ENCODE results near the gene TSEN2.
A peak's percentile ranks its signal among the peaks of the same experiment; 100 is the strongest.
"Not testable (repeated sequence)": the region's sequence is repeated elsewhere in the genome, so short reads cannot be mapped to it uniquely, and the experiment has no call there.

TSEN2 gene

GRCh38 chr3:12476238-12476897, 7.9 kb upstream of the TSEN2 start:
- H3K36me3 ChIP-seq (ENCODE audit: control insufficient read depth, insufficient read depth, low read length, severe bottlenecking), result no peaks in the 10 kb centered on the region
- H3K9me3 ChIP-seq (ENCODE audit: control insufficient read depth, low read length), result no peaks in the 10 kb centered on the region
- peak; percentile 56 for DNase-seq (ENCODE audit: low read depth)
- H3K27me3 ChIP-seq (replicated peaks; ENCODE audit: control insufficient read depth, insufficient read depth, low read length), result no peaks in the 10 kb centered on the region
- no peak overlapping the region for H3K4me3 ChIP-seq (ENCODE audit: low read length)
- peak overlapping the region; percentile 62 for H3K9ac ChIP-seq (ENCODE audit: low read length)
- peaks cover 35% of the 10 kb centered on the region for H3K4me1 ChIP-seq (ENCODE audit: control insufficient read depth, insufficient read depth, low read length)

- DNase-seq (ENCODE audit: low read depth), result no peak
- Histone ChIP-seq H3K36me3 (ENCODE audit: control insufficient read depth, insufficient read depth, low read length, severe bottlenecking) (no peaks in the 10 kb centered on the region), H3K9me3 (ENCODE audit: control insufficient read depth, low read length) (no peaks in the 10 kb centered on the region), H3K4me3 (ENCODE audit: low read length) (no peak overlapping the region), H3K4me1 (ENCODE audit: control insufficient read depth, insufficient read depth, low read length) (peaks cover 35% of the 10 kb centered on the region), H3K27me3 (replicated peaks; ENCODE audit: control insufficient read depth, insufficient read depth, low read length) (no peaks in the 10 kb centered on the region), H3K9ac (ENCODE audit: low read length) (no peak overlapping the region)
These were observed 7.0 kb upstream of the TSEN2 start for GRCh38 chr3:12477256-12477655.

- Histone ChIP-seq H3K9ac (ENCODE audit: low read length) (peak overlapping the region; percentile 13), H3K36me3 (ENCODE audit: control insufficient read depth, insufficient read depth, low read length, severe bottlenecking) (no peaks in the 10 kb centered on the region), H3K9me3 (ENCODE audit: control insufficient read depth, low read length) (no peaks in the 10 kb centered on the region), H3K27me3 (replicated peaks; ENCODE audit: control insufficient read depth, insufficient read depth, low read length) (no peaks in the 10 kb centered on the region), H3K4me1 (ENCODE audit: control insufficient read depth, insufficient read depth, low read length) (peaks cover 34% of the 10 kb centered on the region), H3K4me3 (ENCODE audit: low read length) (no peak overlapping the region)
- no peak for DNase-seq (ENCODE audit: low read depth)
These were observed 6.0 kb upstream of the TSEN2 start for GRCh38 chr3:12478326-12478725.

GRCh38 chr3:12479198-12479597, 5.1 kb upstream of the TSEN2 start:
- H3K4me3 ChIP-seq (ENCODE audit: low read length); H3K36me3 ChIP-seq (ENCODE audit: control insufficient read depth, insufficient read depth, low read length, severe bottlenecking); H3K9me3 ChIP-seq (ENCODE audit: control insufficient read depth, low read length); DNase-seq (ENCODE audit: low read depth); H3K27me3 ChIP-seq (replicated peaks; ENCODE audit: control insufficient read depth, insufficient read depth, low read length): not testable (repeated sequence)
- H3K9ac ChIP-seq (ENCODE audit: low read length), result peak overlapping the region; percentile 52
- H3K4me1 ChIP-seq (ENCODE audit: control insufficient read depth, insufficient read depth, low read length), result peaks cover 34% of the 10 kb centered on the region

- Histone ChIP-seq H3K9ac (ENCODE audit: low read length) (peak overlapping the region; percentile 52), H3K4me3 (ENCODE audit: low read length) (no peak overlapping the region), H3K9me3 (ENCODE audit: control insufficient read depth, low read length) (no peaks in the 10 kb centered on the region), H3K36me3 (ENCODE audit: control insufficient read depth, insufficient read depth, low read length, severe bottlenecking) (no peaks in the 10 kb centered on the region), H3K4me1 (ENCODE audit: control insufficient read depth, insufficient read depth, low read length) (peaks cover 35% of the 10 kb centered on the region), H3K27me3 (replicated peaks; ENCODE audit: control insufficient read depth, insufficient read depth, low read length) (no peaks in the 10 kb centered on the region)
- DNase-seq (ENCODE audit: low read depth), result peak; percentile 74
These were observed 4.3 kb upstream of the TSEN2 start for GRCh38 chr3:12479919-12480427.

GRCh38 chr3:12483410-12483809, 870 bp upstream of the TSEN2 start:
- no peaks in the 10 kb centered on the region for H3K27me3 ChIP-seq (replicated peaks; ENCODE audit: control insufficient read depth, insufficient read depth, low read length)
- peak overlapping the region; percentile 92 for H3K9ac ChIP-seq (ENCODE audit: low read length)
- no peaks in the 10 kb centered on the region for H3K36me3 ChIP-seq (ENCODE audit: control insufficient read depth, insufficient read depth, low read length, severe bottlenecking)
- H3K9me3 ChIP-seq (ENCODE audit: control insufficient read depth, low read length), result no peaks in the 10 kb centered on the region
- peaks cover 23% of the 10 kb centered on the region for H3K4me1 ChIP-seq (ENCODE audit: control insufficient read depth, insufficient read depth, low read length)
- peak overlapping the region; percentile 89 for H3K4me3 ChIP-seq (ENCODE audit: low read length)
- DNase-seq (ENCODE audit: low read depth), result no peak

- DNase-seq (ENCODE audit: low read depth), result no peak
- Histone ChIP-seq H3K4me3 (ENCODE audit: low read length) (peak overlapping the region; percentile 89), H3K36me3 (ENCODE audit: control insufficient read depth, insufficient read depth, low read length, severe bottlenecking) (no peaks in the 10 kb centered on the region), H3K4me1 (ENCODE audit: control insufficient read depth, insufficient read depth, low read length) (peaks cover 23% of the 10 kb centered on the region), H3K9ac (ENCODE audit: low read length) (peak overlapping the region; percentile 92), H3K27me3 (replicated peaks; ENCODE audit: control insufficient read depth, insufficient read depth, low read length) (no peaks in the 10 kb centered on the region), H3K9me3 (ENCODE audit: control insufficient read depth, low read length) (no peaks in the 10 kb centered on the region)
These were observed 445 bp upstream of the TSEN2 start for GRCh38 chr3:12483872-12484197.

- peak overlapping the region; percentile 92 for H3K9ac ChIP-seq (ENCODE audit: low read length)
- no peaks in the 10 kb centered on the region for H3K36me3 ChIP-seq (ENCODE audit: control insufficient read depth, insufficient read depth, low read length, severe bottlenecking)
- H3K4me1 ChIP-seq (ENCODE audit: control insufficient read depth, insufficient read depth, low read length), result peaks cover 23% of the 10 kb centered on the region
- DNase-seq (ENCODE audit: low read depth), result no peak
- H3K4me3 ChIP-seq (ENCODE audit: low read length), result peak overlapping the region; percentile 89
- no peaks in the 10 kb centered on the region for H3K9me3 ChIP-seq (ENCODE audit: control insufficient read depth, low read length)
- H3K27me3 ChIP-seq (replicated peaks; ENCODE audit: control insufficient read depth, insufficient read depth, low read length), result no peaks in the 10 kb centered on the region
These were observed 675 bp downstream of the TSEN2 start for GRCh38 chr3:12484983-12485327.

GRCh38 chr3:12486001-12486400, 1.7 kb downstream of the TSEN2 start:
- DNase-seq (ENCODE audit: low read depth), result no peak
- Histone ChIP-seq H3K9ac (ENCODE audit: low read length) (no peak overlapping the region), H3K4me1 (ENCODE audit: control insufficient read depth, insufficient read depth, low read length) (peaks cover 33% of the 10 kb centered on the region), H3K36me3 (ENCODE audit: control insufficient read depth, insufficient read depth, low read length, severe bottlenecking) (peaks cover 3% of the 10 kb centered on the region), H3K27me3 (replicated peaks; ENCODE audit: control insufficient read depth, insufficient read depth, low read length) (no peaks in the 10 kb centered on the region), H3K4me3 (ENCODE audit: low read length) (no peak overlapping the region), H3K9me3 (ENCODE audit: control insufficient read depth, low read length) (no peaks in the 10 kb centered on the region)

- peaks cover 3% of the 10 kb centered on the region for H3K36me3 ChIP-seq (ENCODE audit: control insufficient read depth, insufficient read depth, low read length, severe bottlenecking)
- no peak overlapping the region for H3K4me3 ChIP-seq (ENCODE audit: low read length)
- H3K4me1 ChIP-seq (ENCODE audit: control insufficient read depth, insufficient read depth, low read length), result peaks cover 33% of the 10 kb centered on the region
- no peak overlapping the region for H3K9ac ChIP-seq (ENCODE audit: low read length)
- DNase-seq (ENCODE audit: low read depth), result no peak
- no peaks in the 10 kb centered on the region for H3K27me3 ChIP-seq (replicated peaks; ENCODE audit: control insufficient read depth, insufficient read depth, low read length)
- no peaks in the 10 kb centered on the region for H3K9me3 ChIP-seq (ENCODE audit: control insufficient read depth, low read length)
These were observed 2.6 kb downstream of the TSEN2 start for GRCh38 chr3:12486916-12487315.

- H3K9ac ChIP-seq (ENCODE audit: low read length), result no peak overlapping the region
- peaks cover 6% of the 10 kb centered on the region for H3K36me3 ChIP-seq (ENCODE audit: control insufficient read depth, insufficient read depth, low read length, severe bottlenecking)
- H3K9me3 ChIP-seq (ENCODE audit: control insufficient read depth, low read length), result no peaks in the 10 kb centered on the region
- no peak for DNase-seq (ENCODE audit: low read depth)
- no peak overlapping the region for H3K4me3 ChIP-seq (ENCODE audit: low read length)
- H3K27me3 ChIP-seq (replicated peaks; ENCODE audit: control insufficient read depth, insufficient read depth, low read length), result no peaks in the 10 kb centered on the region
- H3K4me1 ChIP-seq (ENCODE audit: control insufficient read depth, insufficient read depth, low read length), result peaks cover 33% of the 10 kb centered on the region
These were observed 3.1 kb downstream of the TSEN2 start for GRCh38 chr3:12487336-12487735.

GRCh38 chr3:12487786-12488185, 3.5 kb downstream of the TSEN2 start:
- Histone ChIP-seq H3K9me3 (ENCODE audit: control insufficient read depth, low read length) (no peaks in the 10 kb centered on the region), H3K36me3 (ENCODE audit: control insufficient read depth, insufficient read depth, low read length, severe bottlenecking) (peaks cover 10% of the 10 kb centered on the region), H3K27me3 (replicated peaks; ENCODE audit: control insufficient read depth, insufficient read depth, low read length) (no peaks in the 10 kb centered on the region), H3K9ac (ENCODE audit: low read length) (no peak overlapping the region), H3K4me1 (ENCODE audit: control insufficient read depth, insufficient read depth, low read length) (peaks cover 29% of the 10 kb centered on the region), H3K4me3 (ENCODE audit: low read length) (no peak overlapping the region)
- DNase-seq (ENCODE audit: low read depth), result no peak

Measured in adipocyte (in vitro differentiated cells).